Measurements from ENCODE around the gene BRINP3. TPM values are rescaled to one million over a fixed set of nuclear protein-coding genes. Genes with fewer than 3 reads are reported as not detected.

Gene BRINP3
- total and polyA plus RNA-seq, 9 of the 15 experiments (the other 6 are each of a cell fraction or from before 2014, with no cell fraction given): 0.09 to 0.75 (median 0.19) TPM; not detected in 1

GRCh38 chr1:190049314-190049713, 428.4 kb downstream of the BRINP3 start:
- DNase-seq (ENCODE audit: extremely low read depth in 1 of 4, low spot score in 3 of 4) (no peak), ATAC-seq (no peak), FAIRE-seq (no peak)
- H3K79me2 ChIP-seq (ENCODE audit: control insufficient read depth, insufficient read depth, low read length): no peaks in the 10 kb centered on the region
- intact Hi-C loops (cut with micrococcal nuclease): no loop called here
- no peaks in the 10 kb centered on the region for H3K9me1 ChIP-seq (ENCODE audit: control insufficient read depth, insufficient read depth, low read length)
- H3K27ac ChIP-seq (ENCODE audit: extremely low read depth, low read depth, low read length): no peak overlapping the region
- no peak overlapping the region for H2AFZ ChIP-seq (ENCODE audit: low read depth, low read length)
- H3K4me1 ChIP-seq (replicated peaks in 1 of 2; ENCODE audit: control insufficient read depth in 2 of 2, insufficient read depth in 2 of 2, low read length in 2 of 2): no peaks in the 10 kb centered on the region
- H3K4me2 ChIP-seq (ENCODE audit: insufficient read depth, low read length): no peak overlapping the region
- WGBS (ENCODE audit: insufficient coverage, low coverage, missing lambda C conversion rate): 0% methylated on average over 1 of the region's 1 CpG
- no peak overlapping the region for H3K9ac ChIP-seq (ENCODE audit: insufficient read depth in 1 of 2, low read depth in 2 of 2, low read length in 2 of 2)
- no peaks in the 10 kb centered on the region for H3K27me3 ChIP-seq (ENCODE audit: control insufficient read depth in 2 of 2, insufficient read depth in 2 of 2, low read length in 2 of 2)
- in situ Hi-C loops (cut with MboI): no loop called here
- no peaks in the 10 kb centered on the region for H4K20me1 ChIP-seq (replicated peaks; ENCODE audit: control insufficient read depth, insufficient read depth, low read length)
- ChIA-PET CTCF (ENCODE audit: low intra/inter-chr PET ratio) (no interaction called here), POLR2A (no interaction called here)
- H3K36me3 ChIP-seq (ENCODE audit: control insufficient read depth, insufficient read depth, low read length): no peaks in the 10 kb centered on the region
- no peak overlapping the region for H3K4me3 ChIP-seq
- BruUV-seq (replicated peaks): no TSS peak
- H3K9me3 ChIP-seq (replicated peaks; ENCODE audit: control insufficient read depth, insufficient read depth, low read depth, low read length): no peaks in the 10 kb centered on the region; the same call in 1 of the 2 replicates
- TF ChIP-seq CHD1 (IDR thresholded peaks at IDR 0.05; ENCODE audit: low read length): no peak
- no peak for TF ChIP-seq ZNF224 (CRISPR knock-in tag; IDR thresholded peaks at IDR 0.05)
- no peak for TF ChIP-seq MCM5 (IDR thresholded peaks at IDR 0.05; ENCODE audit: low read depth)
- no peak for TF ChIP-seq PHF21A (IDR thresholded peaks at IDR 0.05; ENCODE audit: borderline replicate concordance, low read depth)
- TF ChIP-seq PRDM10 (IDR thresholded peaks at IDR 0.05; ENCODE audit: partially characterized antibody): no peak
- TF ChIP-seq BRF1 (IDR thresholded peaks at IDR 0.05; ENCODE audit: borderline replicate concordance, extremely low read depth, insufficient read length): no peak
- no peak for TF ChIP-seq PPARD (CRISPR knock-in tag; IDR thresholded peaks at IDR 0.05)
- no peak for TF ChIP-seq SAFB (IDR thresholded peaks at IDR 0.05; ENCODE audit: borderline replicate concordance, low read depth, low read length)
- TF ChIP-seq ZNF512 (tag; IDR thresholded peaks at IDR 0.05): no peak
- no peak for TF ChIP-seq ZBTB9 (CRISPR knock-in tag; IDR thresholded peaks at IDR 0.05)
- no peak for TF ChIP-seq ZBED1 (IDR thresholded peaks at IDR 0.05)
- TF ChIP-seq BRD4 (IDR thresholded peaks at IDR 0.05): no peak
- TF ChIP-seq ARID3A (IDR thresholded peaks at IDR 0.05; ENCODE audit: borderline replicate concordance, low read depth, low read length): no peak
- TF ChIP-seq VEZF1 (CRISPR knock-in tag; IDR thresholded peaks at IDR 0.05): no peak
